ENCODE data around the gene EDARADD.

GRCh38 chr1:236530959-236531358 is 136.9 kb downstream of the EDARADD start:
- TF ChIP-seq CTCF (IDR thresholded peaks at IDR 0.05; ENCODE audit: borderline replicate concordance, extremely low read depth, low read length, poor library complexity, severe bottlenecking) (no peak), EZH2 (IDR thresholded peaks at IDR 0.05; ENCODE audit: borderline replicate concordance, low read depth, low read length, severe bottlenecking) (no peak)
